Caco-2 (cell line): ENCODE data around the gene RASGEF1C. TPM values are rescaled to one million over a fixed set of nuclear protein-coding genes. Genes with fewer than 3 reads are reported as not detected.
A peak's percentile ranks its signal among the peaks of the same experiment; 100 is the strongest.

Source experiments
- BruUV-seq: library from RNA; stranded (reverse); fragments of 400-500 nt; replicated peaks from 2 replicates; lab custom pipeline; 2021; lab: Mats Ljungman, UMichigan
- CTCF ChIA-PET: fragments of 300-600 bp; sonication (Branson Sonifier 250); formaldehyde crosslinking; loops from one replicate; lab custom pipeline; 2022; ENCODE audit warnings: antibody characterized with exemption; lab: Charles Lee
- POLR2A ChIA-PET: fragments of 300-600 bp; sonication (Branson Sonifier 250); formaldehyde crosslinking; loops from one replicate; lab custom pipeline; 2022; ENCODE audit warnings: antibody characterized with exemption; lab: Charles Lee
- DNase-seq, 2 experiments: peaks; one replicate each; pipeline versions ENCODE4 v3.0.0 to v3.0.0-alpha.2; 2020 to 2022
- H3K27me3 ChIP-seq: replicated peaks from 2 replicates; pipeline ENCODE4 v1.6.0; 2011; ENCODE audit warnings: low read length; ENCODE audit not compliant: control insufficient read depth, insufficient read depth
- H3K36me3 ChIP-seq: 2 replicates; pipeline ENCODE4 v1.5.1; 2011; ENCODE audit warnings: low read length; ENCODE audit not compliant: control insufficient read depth, insufficient read depth
- H3K4me1 ChIP-seq: fragments of 250-450 bp; sonication (Bioruptor Pico); 2 replicates; pipeline ENCODE4 v1.5.1; 2020; ENCODE audit warnings: mild to moderate bottlenecking
- H3K4me3 ChIP-seq: 2 replicates; pipeline ENCODE4 v1.5.1; 2011; ENCODE audit warnings: low read depth, mild to moderate bottlenecking, control low read depth, low read length
- H3K9me3 ChIP-seq: fragments of 250-450 bp; sonication (Bioruptor Pico); 2 replicates; pipeline ENCODE4 v1.5.1; 2020; ENCODE audit warnings: mild to moderate bottlenecking, moderate library complexity
- H3K27ac Mint-ChIP-seq: one replicate; pipeline ENCODE4 v1.8.0; 2022; ENCODE audit warnings: mixed read lengths; ENCODE audit not compliant: unreplicated experiment
- H3K27me3 Mint-ChIP-seq: one replicate; pipeline ENCODE4 v1.8.0; 2022; ENCODE audit warnings: mixed read lengths; ENCODE audit not compliant: insufficient read depth, unreplicated experiment
- H3K36me3 Mint-ChIP-seq: one replicate; pipeline ENCODE4 v1.8.0; 2022; ENCODE audit warnings: mild to moderate bottlenecking, mixed read lengths; ENCODE audit not compliant: insufficient read depth, unreplicated experiment
- H3K4me1 Mint-ChIP-seq: one replicate; pipeline ENCODE4 v1.8.0; 2022; ENCODE audit warnings: low read depth, mixed read lengths; ENCODE audit not compliant: unreplicated experiment
- H3K4me3 Mint-ChIP-seq: one replicate; pipeline ENCODE4 v1.8.0; 2022; ENCODE audit warnings: mild to moderate bottlenecking, moderate library complexity, mixed read lengths; ENCODE audit not compliant: unreplicated experiment
- H3K9me3 Mint-ChIP-seq: one replicate; pipeline ENCODE4 v1.8.0; 2022; ENCODE audit warnings: mixed read lengths; ENCODE audit not compliant: unreplicated experiment
- CTCF ChIP-seq, 2 experiments: fragments of 200-600 bp in 1 of 2; IDR thresholded peaks; 1 replicate in 1 of 2; 2 replicates in 1 of 2; pipeline versions ENCODE4 v1.5.1 to v1.8.0; 2011 to 2022; ENCODE audit warnings: antibody characterized with exemption in 1 of 2, control low read depth in 1 of 2, inconsistent platforms in 1 of 2, low read depth in 1 of 2, low read length in 1 of 2, mild to moderate bottlenecking in 1 of 2, moderate library complexity in 1 of 2; ENCODE audit not compliant: insufficient read depth in 1 of 2, severe bottlenecking in 1 of 2, unreplicated experiment in 1 of 2
- intact Hi-C: fragments of 100-400 bp; cut with micrococcal nuclease; formaldehyde crosslinking; loops from one replicate; pipeline ENCODE4 v1.10.0; 2022; ENCODE audit not compliant: unreplicated experiment
- total RNA-seq: library from RNA; stranded (reverse); gene quantifications from 2 replicates; pipeline ENCODE4 v1.2.3, GENCODE V29; 2022

RASGEF1C gene
- total RNA-seq, 1 experiment from 2014 or later = not detected

- no TSS peak for BruUV-seq
- no peak overlapping the region for H3K4me3 Mint-ChIP-seq
- Histone ChIP-seq H3K9me3 (peaks cover 7% of the 10 kb centered on the region; the same call in 1 of the 2 replicates), H3K36me3 (no peaks in the 10 kb centered on the region), H3K4me1 (peaks cover 10% of the 10 kb centered on the region), H3K4me3 (no peak overlapping the region), H3K27me3 (no peaks in the 10 kb centered on the region)
- ChIA-PET CTCF (no interaction called here), POLR2A (no interaction called here)
- no peaks in the 10 kb centered on the region for H3K4me1 Mint-ChIP-seq
- H3K9me3 Mint-ChIP-seq = no peaks in the 10 kb centered on the region
- no peaks in the 10 kb centered on the region for H3K27me3 Mint-ChIP-seq
- H3K27ac Mint-ChIP-seq = peak overlapping the region; percentile 39
- DNase-seq = peak; percentile 62 to 78
- H3K36me3 Mint-ChIP-seq = no peaks in the 10 kb centered on the region
- TF ChIP-seq CTCF (IDR thresholded peaks at IDR 0.05; ENCODE audit: insufficient read depth in 1 of 2, low read depth in 1 of 2, low read length in 1 of 2, severe bottlenecking in 1 of 2, unreplicated experiment in 1 of 2) = no peak
- intact Hi-C loops = no loop called here
Observed at GRCh38 chr5:180084638-180085561, 124.1 kb downstream of the RASGEF1C start.

DNA sequence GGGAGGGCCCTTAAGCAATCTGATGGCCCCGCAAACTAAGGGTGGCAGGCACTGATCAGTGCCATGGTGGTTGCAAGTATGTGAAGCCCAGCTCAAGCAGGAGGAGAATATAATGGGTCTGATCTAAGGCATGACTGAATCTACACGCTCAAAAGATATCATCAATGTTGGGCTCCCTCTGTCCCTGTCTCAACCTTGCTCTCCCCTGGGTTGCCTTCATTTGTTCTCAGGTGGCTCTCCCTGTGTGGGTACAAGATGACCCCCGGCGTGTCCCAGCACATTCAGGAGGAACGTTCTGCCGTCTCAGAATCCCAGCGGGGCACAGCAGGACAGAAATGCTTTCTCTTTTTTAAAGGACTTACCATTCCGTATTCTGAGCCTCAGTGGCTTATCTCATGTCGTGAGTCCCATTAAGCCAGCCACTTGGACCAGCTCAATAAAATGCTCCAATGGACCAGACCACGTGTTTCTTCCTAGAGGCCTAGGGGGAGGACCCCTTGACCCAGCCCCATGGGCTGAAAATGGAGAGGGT lies 125.4 kb downstream of the RASGEF1C start:
- Histone ChIP-seq H3K4me1 (peaks cover 10% of the 10 kb centered on the region), H3K9me3 (peaks cover 7% of the 10 kb centered on the region; the same call in 1 of the 2 replicates), H3K4me3 (no peak overlapping the region), H3K27me3 (no peaks in the 10 kb centered on the region), H3K36me3 (no peaks in the 10 kb centered on the region)
- BruUV-seq = no TSS peak
- no peaks in the 10 kb centered on the region for H3K36me3 Mint-ChIP-seq
- CTCF ChIA-PET = no interaction called here
- POLR2A ChIA-PET = no interaction called here
- no peak overlapping the region for H3K4me3 Mint-ChIP-seq
- intact Hi-C loops = no loop called here
- H3K4me1 Mint-ChIP-seq = no peaks in the 10 kb centered on the region
- H3K9me3 Mint-ChIP-seq = no peaks in the 10 kb centered on the region
- no peak for TF ChIP-seq CTCF (IDR thresholded peaks at IDR 0.05; ENCODE audit: insufficient read depth in 1 of 2, low read depth in 1 of 2, low read length in 1 of 2, severe bottlenecking in 1 of 2, unreplicated experiment in 1 of 2)
- no peaks in the 10 kb centered on the region for H3K27me3 Mint-ChIP-seq
- H3K27ac Mint-ChIP-seq = no peak overlapping the region
- DNase-seq = no peak

- Histone ChIP-seq H3K4me3 (no peak overlapping the region), H3K9me3 (peaks cover 7% of the 10 kb centered on the region; the same call in 1 of the 2 replicates), H3K27me3 (no peaks in the 10 kb centered on the region), H3K36me3 (no peaks in the 10 kb centered on the region), H3K4me1 (peaks cover 10% of the 10 kb centered on the region)
- TF ChIP-seq CTCF (IDR thresholded peaks at IDR 0.05; ENCODE audit: insufficient read depth in 1 of 2, low read depth in 1 of 2, low read length in 1 of 2, severe bottlenecking in 1 of 2, unreplicated experiment in 1 of 2) = no peak
- ChIA-PET CTCF (no interaction called here), POLR2A (no interaction called here)
- Mint-ChIP-seq H3K9me3 (no peaks in the 10 kb centered on the region), H3K27me3 (no peaks in the 10 kb centered on the region), H3K4me3 (no peak overlapping the region), H3K36me3 (no peaks in the 10 kb centered on the region), H3K4me1 (no peaks in the 10 kb centered on the region), H3K27ac (no peak overlapping the region)
- no TSS peak for BruUV-seq
- no peak for DNase-seq
- intact Hi-C loops = no loop called here
Observed at GRCh38 chr5:180082633-180083420, 126.2 kb downstream of the RASGEF1C start.
